Natural killer cell (primary cell): ENCODE data around the gene ARMC3. TPM values are rescaled to one million over a fixed set of nuclear protein-coding genes. Genes with fewer than 3 reads are reported as not detected.
A peak's percentile ranks its signal among the peaks of the same experiment; 100 is the strongest.

Experiments used
- ATAC-seq, 3 donors: fragments of 150-1000 bp in 2 of 3; fragments of 200-7000 bp in 1 of 3; cut with Tn5 transposase; 1 replicate in 1 of 3; 2 replicates in 2 of 3; pipeline ENCODE4 v1.10.0; 2021; ENCODE audit warnings: mild to moderate bottlenecking in 2 of 3, moderate library complexity in 2 of 3
- DNase-seq, 2 donors: peaks; one replicate each; pipeline versions ENCODE4 v3.0.0 to v3.0.0-alpha.2; 2013 to 2021; ENCODE audit warnings: mixed read lengths in 1 of 2
- H3K27ac ChIP-seq: one replicate; pipeline ENCODE4 v1.5.1; 2013; ENCODE audit warnings: mild to moderate bottlenecking, low read length
- H3K27me3 ChIP-seq: one replicate; pipeline ENCODE4 v1.6.1; 2013; ENCODE audit warnings: low read length; ENCODE audit not compliant: control insufficient read depth, insufficient read depth
- H3K36me3 ChIP-seq: one replicate; pipeline ENCODE4 v1.6.1; 2013; ENCODE audit warnings: low read length; ENCODE audit not compliant: control insufficient read depth, insufficient read depth
- H3K4me1 ChIP-seq: one replicate; pipeline ENCODE4 v1.6.1; 2013; ENCODE audit warnings: low read length; ENCODE audit not compliant: control insufficient read depth, insufficient read depth
- H3K4me3 ChIP-seq: one replicate; pipeline ENCODE4 v1.5.1; 2013; ENCODE audit warnings: low read length
- H3K9me3 ChIP-seq: one replicate; pipeline ENCODE4 v1.6.1; 2013; ENCODE audit warnings: low read length; ENCODE audit not compliant: control insufficient read depth, insufficient read depth
- H3K27ac Mint-ChIP-seq, 2 donors: one replicate each; pipeline ENCODE4 v1.8.0; 2022; ENCODE audit warnings: mild to moderate bottlenecking in 2 of 2, mixed read lengths in 2 of 2, moderate library complexity in 1 of 2
- H3K27me3 Mint-ChIP-seq, 2 donors: one replicate each; pipeline ENCODE4 v1.8.0; 2022; ENCODE audit warnings: low read depth in 2 of 2, mixed read lengths in 2 of 2
- H3K36me3 Mint-ChIP-seq: one replicate; pipeline ENCODE4 v1.8.0; 2022; ENCODE audit warnings: mixed read lengths
- H3K4me1 Mint-ChIP-seq, 2 donors: one replicate each; pipeline ENCODE4 v1.8.0; 2022; ENCODE audit warnings: mixed read lengths in 2 of 2
- H3K4me3 Mint-ChIP-seq: one replicate; pipeline ENCODE4 v1.8.0; 2022; ENCODE audit warnings: mild to moderate bottlenecking, moderate library complexity, mixed read lengths
- H3K9me3 Mint-ChIP-seq, 2 donors: one replicate each; pipeline ENCODE4 v1.8.0; 2022; ENCODE audit warnings: mixed read lengths in 2 of 2
- WGBS: methylation state at CpG from one replicate; pipeline ENCODE4 v1.1.7; 2013; ENCODE audit warnings: missing lambda C conversion rate; ENCODE audit not compliant: insufficient coverage; 5-methylcytosine and 5-hydroxymethylcytosine counted together
- intact Hi-C: fragments of 100-400 bp; cut with micrococcal nuclease; formaldehyde crosslinking; loops from one replicate; pipeline ENCODE4 v1.14.2; 2022
- total RNA-seq, 4 donors: library from RNA; stranded (reverse); fragments of 120-200 nt in 1 of 4; gene quantifications; one replicate each; pipeline versions ENCODE4 v1.2.3 to v1.2.4, GENCODE V29; 2013 to 2022
- TF ChIP-seq, protein P1 (sequence below): fragments of 200-600 bp; IDR thresholded peaks from one replicate; pipeline ENCODE4 v1.8.0; 2022; ENCODE audit warnings: antibody characterized with exemption

ARMC3 gene
- total RNA-seq, 3 donors from 2014 or later (not counting 1 experiment from before 2014, with no cell fraction given): 0.65 to 0.68 TPM; not detected in 1

DNA sequence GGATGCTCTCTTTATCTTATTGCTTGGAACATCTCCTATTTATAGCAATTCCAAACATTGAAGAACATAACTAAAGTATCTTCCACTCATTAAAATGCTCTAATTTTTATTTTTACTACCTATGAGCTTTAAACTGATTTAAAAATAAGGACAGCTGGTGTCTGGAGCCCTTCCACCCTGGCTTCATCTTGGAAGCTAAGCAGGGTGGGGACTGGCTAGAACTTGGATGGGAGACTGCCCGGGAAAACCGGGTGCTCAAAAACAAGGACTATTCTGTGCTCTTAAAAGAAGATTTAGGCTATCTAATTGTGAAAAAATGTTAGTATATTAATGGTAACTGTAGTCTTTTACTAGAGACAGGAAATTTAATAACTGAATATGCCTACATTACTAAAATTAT, 69.2 kb downstream of the ARMC3 start:
- H3K27ac Mint-ChIP-seq: no peak overlapping the region
- TF ChIP-seq, protein P1, sequence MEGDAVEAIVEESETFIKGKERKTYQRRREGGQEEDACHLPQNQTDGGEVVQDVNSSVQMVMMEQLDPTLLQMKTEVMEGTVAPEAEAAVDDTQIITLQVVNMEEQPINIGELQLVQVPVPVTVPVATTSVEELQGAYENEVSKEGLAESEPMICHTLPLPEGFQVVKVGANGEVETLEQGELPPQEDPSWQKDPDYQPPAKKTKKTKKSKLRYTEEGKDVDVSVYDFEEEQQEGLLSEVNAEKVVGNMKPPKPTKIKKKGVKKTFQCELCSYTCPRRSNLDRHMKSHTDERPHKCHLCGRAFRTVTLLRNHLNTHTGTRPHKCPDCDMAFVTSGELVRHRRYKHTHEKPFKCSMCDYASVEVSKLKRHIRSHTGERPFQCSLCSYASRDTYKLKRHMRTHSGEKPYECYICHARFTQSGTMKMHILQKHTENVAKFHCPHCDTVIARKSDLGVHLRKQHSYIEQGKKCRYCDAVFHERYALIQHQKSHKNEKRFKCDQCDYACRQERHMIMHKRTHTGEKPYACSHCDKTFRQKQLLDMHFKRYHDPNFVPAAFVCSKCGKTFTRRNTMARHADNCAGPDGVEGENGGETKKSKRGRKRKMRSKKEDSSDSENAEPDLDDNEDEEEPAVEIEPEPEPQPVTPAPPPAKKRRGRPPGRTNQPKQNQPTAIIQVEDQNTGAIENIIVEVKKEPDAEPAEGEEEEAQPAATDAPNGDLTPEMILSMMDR: no peak
- H3K4me3 Mint-ChIP-seq: no peak overlapping the region
- H3K4me1 Mint-ChIP-seq: no peaks in the 10 kb centered on the region
- Histone ChIP-seq H3K4me1 (no peaks in the 10 kb centered on the region), H3K9me3 (no peaks in the 10 kb centered on the region), H3K27me3 (peaks cover 14% of the 10 kb centered on the region), H3K27ac (no peak overlapping the region), H3K4me3 (no peak overlapping the region), H3K36me3 (no peaks in the 10 kb centered on the region)
- DNase-seq (peak in 1 of 2 donors; percentile 14), ATAC-seq (no peak)
- no peaks in the 10 kb centered on the region for H3K9me3 Mint-ChIP-seq
- intact Hi-C loops: no loop called here
- 80% methylated on average over 2 of the region's 2 CpGs for WGBS
- H3K36me3 Mint-ChIP-seq: no peaks in the 10 kb centered on the region
- H3K27me3 Mint-ChIP-seq: peaks cover 40 to 78% of the 10 kb centered on the region in 2 donors

DNA sequence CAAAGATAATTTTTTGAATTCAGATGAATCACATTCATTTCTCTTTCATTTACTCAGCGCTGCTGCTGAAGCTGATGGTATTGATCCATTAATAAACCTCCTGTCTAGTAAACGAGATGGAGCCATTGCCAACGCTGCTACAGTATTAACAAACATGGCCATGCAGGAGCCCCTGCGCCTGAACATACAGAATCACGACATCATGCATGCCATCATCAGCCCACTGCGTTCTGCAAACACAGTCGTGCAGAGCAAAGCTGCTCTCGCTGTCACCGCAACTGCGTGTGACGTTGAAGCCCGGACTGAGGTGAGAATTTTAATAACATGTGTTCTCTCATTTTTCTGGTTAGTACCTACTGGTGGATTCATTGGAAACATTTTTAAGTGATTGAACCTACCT, 70.2 kb downstream of the ARMC3 start:
- Histone ChIP-seq H3K4me1 (no peaks in the 10 kb centered on the region), H3K4me3 (no peak overlapping the region), H3K27me3 (peaks cover 14% of the 10 kb centered on the region), H3K27ac (no peak overlapping the region), H3K36me3 (no peaks in the 10 kb centered on the region), H3K9me3 (no peaks in the 10 kb centered on the region)
- TF ChIP-seq, protein P1: no peak
- Mint-ChIP-seq H3K36me3 (no peaks in the 10 kb centered on the region), H3K27me3 (peaks cover 47 to 84% of the 10 kb centered on the region in 2 donors), H3K4me1 (no peaks in the 10 kb centered on the region), H3K4me3 (no peak overlapping the region), H3K9me3 (no peaks in the 10 kb centered on the region), H3K27ac (no peak overlapping the region)
- DNase-seq: no peak
- intact Hi-C loops: no loop called here
- 94% methylated on average over 12 of the region's 12 CpGs for WGBS
- no peak for ATAC-seq

DNA sequence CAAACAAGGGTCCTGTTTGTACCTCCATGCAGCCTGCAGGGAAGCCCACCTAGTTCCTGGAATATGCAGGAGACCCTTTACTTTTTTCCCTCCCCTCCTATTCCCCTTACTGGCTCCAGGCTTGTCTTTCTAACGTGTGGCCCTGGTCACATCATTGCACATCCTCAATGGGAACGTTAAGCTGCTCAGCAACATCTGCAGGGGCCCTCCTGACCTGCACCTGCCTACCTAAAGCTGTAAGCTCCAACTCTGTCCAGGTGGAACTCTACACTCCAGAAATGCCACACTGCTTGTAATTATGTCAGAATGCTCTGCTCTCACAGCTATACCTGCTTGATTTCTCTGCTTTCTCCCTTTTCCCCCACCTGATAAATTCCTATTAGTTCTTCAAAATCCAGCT, 72.1 kb downstream of the ARMC3 start:
- no peaks in the 10 kb centered on the region for H3K4me1 Mint-ChIP-seq
- no peaks in the 10 kb centered on the region for H3K4me1 ChIP-seq
- intact Hi-C loops: no loop called here
- H3K4me3 Mint-ChIP-seq: no peak overlapping the region
- H3K36me3 ChIP-seq: no peaks in the 10 kb centered on the region
- peak in 1 of 2 donors; percentile 14 for DNase-seq
- H3K27ac ChIP-seq: no peak overlapping the region
- no peaks in the 10 kb centered on the region for H3K36me3 Mint-ChIP-seq
- 90% methylated on average over 2 of the region's 2 CpGs for WGBS
- H3K27me3 Mint-ChIP-seq: peaks cover 41 to 82% of the 10 kb centered on the region in 2 donors
- peaks cover 16% of the 10 kb centered on the region for H3K27me3 ChIP-seq
- H3K4me3 ChIP-seq: no peak overlapping the region
- peak in 1 of 3 donors; percentile 7 for ATAC-seq
- no peaks in the 10 kb centered on the region for H3K9me3 ChIP-seq
- H3K9me3 Mint-ChIP-seq: no peaks in the 10 kb centered on the region
- TF ChIP-seq, protein P1: no peak
- no peak overlapping the region for H3K27ac Mint-ChIP-seq

DNA sequence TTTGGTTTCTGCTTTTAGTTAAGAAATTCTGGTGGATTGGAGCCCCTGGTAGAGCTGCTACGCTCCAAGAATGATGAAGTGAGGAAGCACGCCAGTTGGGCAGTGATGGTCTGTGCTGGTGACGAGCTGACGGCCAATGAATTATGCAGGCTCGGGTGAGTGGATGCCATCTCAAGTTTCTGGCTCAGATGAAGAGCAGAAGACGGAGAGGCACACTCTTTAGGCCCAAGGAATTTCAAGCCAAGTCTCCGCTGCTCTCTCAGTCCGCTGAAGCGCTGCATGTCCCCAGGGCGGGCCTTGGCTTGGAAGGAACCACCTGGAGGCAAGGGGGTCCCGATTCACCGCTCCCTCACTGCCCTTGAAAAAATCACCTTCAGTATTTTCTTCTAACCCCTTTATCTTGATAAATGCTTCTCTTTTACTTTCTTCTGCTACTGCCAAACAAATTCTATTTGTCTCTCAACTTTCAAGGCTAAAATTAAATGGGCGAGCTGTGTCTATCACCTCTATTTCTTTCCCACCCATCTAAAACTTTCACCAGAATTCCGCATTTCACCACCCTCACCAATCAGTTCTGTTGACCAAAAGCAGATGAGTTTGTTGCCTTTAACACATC, 74.2 kb downstream of the ARMC3 start:
- DNase-seq (no peak), ATAC-seq (no peak)
- Histone ChIP-seq H3K9me3 (no peaks in the 10 kb centered on the region), H3K27me3 (peaks cover 10% of the 10 kb centered on the region), H3K27ac (no peak overlapping the region), H3K36me3 (no peaks in the 10 kb centered on the region), H3K4me1 (no peaks in the 10 kb centered on the region), H3K4me3 (no peak overlapping the region)
- Mint-ChIP-seq H3K27ac (no peak overlapping the region), H3K9me3 (no peaks in the 10 kb centered on the region), H3K36me3 (no peaks in the 10 kb centered on the region), H3K4me1 (no peaks in the 10 kb centered on the region), H3K27me3 (peaks cover 37 to 73% of the 10 kb centered on the region in 2 donors), H3K4me3 (no peak overlapping the region)
- TF ChIP-seq, protein P1: no peak
- WGBS: 91% methylated on average over 14 of the region's 14 CpGs
- intact Hi-C loops: no loop called here
